ENCODE results near the gene TEAD1.

TEAD1 gene

GRCh38 chr11:12707500-12707880, 33.3 kb downstream of the TEAD1 start:
- no peak for DNase-seq (ENCODE audit: low read depth)

DNA sequence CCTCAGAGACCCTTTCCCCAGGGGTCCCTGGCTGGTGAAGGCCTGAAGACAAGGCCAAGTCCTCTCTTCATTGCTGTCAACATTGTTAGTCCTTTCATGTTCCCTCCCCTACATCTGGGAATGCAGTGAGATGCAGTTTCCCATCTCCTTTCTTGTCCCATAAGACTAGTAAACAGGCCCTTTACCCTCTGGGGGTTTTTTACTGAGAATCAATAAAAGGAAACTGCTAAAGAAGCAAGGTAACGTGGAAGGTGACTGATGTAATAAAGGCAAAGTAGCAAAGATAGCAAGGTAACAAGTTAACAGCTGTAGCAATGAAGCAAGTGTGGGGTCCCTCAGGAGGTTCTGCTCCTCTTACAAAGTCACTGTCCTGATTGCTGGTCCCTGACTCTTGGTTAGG, 37.3 kb downstream of the TEAD1 start:
- no peak for DNase-seq (ENCODE audit: low read depth)

- DNase-seq (ENCODE audit: low read depth), result no peak
These were observed 37.9 kb downstream of the TEAD1 start for GRCh38 chr11:12712132-12712531.

- no peak for DNase-seq (ENCODE audit: low read depth)
These were observed 40.9 kb downstream of the TEAD1 start for GRCh38 chr11:12715131-12715530.

DNA sequence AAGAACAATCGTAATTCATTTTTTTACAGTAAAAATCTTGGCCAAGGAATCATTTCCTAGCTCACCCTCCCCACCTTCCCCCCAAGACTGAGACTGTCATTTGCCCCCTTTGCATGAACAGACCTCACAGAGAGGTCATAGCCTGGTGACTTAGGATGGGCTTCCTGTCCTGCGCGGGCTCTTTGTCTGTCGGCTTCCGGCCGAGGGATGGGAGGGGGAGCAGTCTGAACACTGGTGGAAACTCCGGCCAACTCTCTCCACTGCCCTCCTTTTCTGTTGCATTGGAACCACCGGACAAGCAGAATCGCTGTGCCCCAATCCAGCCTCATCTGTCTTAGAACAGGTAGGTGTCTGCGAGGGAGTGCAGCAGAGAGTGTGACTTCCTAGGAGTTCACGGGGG, 41.7 kb downstream of the TEAD1 start:
- DNase-seq (ENCODE audit: low read depth), result no peak

DNA sequence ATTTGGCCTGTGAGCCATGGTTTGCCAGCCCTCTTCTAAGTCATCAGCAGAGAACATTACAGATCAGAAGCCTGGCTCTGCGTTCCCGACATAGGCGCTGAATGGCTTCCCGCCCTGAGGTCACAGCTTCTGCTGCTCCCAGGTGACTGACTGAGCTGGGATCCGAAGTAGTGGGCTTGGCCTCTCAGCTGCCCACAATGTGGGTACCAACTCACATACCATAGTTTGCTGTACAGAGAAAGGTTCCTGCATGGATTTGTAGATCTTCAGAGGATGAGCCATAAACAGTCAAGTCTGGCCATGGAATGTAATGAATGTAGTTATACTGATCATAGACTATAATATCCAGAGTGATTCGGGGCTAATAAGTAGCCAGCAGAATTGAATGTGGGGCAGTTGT, 42.6 kb downstream of the TEAD1 start:
- no peak for DNase-seq (ENCODE audit: low read depth)

DNA sequence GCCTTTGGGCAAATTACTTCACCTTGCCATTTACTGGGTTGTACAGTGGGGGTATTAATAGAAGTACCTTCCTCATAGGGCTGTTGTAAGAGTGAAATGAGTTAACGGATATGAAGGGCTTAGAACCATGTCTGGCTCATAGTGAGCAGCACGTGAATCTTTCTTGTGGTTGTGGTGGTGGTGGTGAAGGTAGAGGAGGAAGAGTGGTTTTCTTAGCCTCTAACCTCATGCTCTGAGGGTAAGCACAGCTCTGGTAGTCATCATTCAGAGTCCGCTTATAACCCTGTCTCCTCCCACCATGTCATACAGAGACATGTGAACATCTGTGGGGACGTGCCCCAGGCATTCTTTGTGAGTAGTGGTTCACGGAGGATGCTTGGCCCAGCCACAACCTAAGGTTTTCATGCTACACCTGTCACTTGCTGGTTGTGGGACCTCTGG, 43.6 kb downstream of the TEAD1 start:
- no peak for DNase-seq (ENCODE audit: low read depth)

- no peak for DNase-seq (ENCODE audit: low read depth)
These were observed 45.0 kb downstream of the TEAD1 start for GRCh38 chr11:12719221-12719620.

- no peak for DNase-seq (ENCODE audit: low read depth)
These were observed 47.8 kb downstream of the TEAD1 start for GRCh38 chr11:12721816-12722604.

- no peak for DNase-seq (ENCODE audit: low read depth)
These were observed 49.4 kb downstream of the TEAD1 start for GRCh38 chr11:12723421-12724300.

DNA sequence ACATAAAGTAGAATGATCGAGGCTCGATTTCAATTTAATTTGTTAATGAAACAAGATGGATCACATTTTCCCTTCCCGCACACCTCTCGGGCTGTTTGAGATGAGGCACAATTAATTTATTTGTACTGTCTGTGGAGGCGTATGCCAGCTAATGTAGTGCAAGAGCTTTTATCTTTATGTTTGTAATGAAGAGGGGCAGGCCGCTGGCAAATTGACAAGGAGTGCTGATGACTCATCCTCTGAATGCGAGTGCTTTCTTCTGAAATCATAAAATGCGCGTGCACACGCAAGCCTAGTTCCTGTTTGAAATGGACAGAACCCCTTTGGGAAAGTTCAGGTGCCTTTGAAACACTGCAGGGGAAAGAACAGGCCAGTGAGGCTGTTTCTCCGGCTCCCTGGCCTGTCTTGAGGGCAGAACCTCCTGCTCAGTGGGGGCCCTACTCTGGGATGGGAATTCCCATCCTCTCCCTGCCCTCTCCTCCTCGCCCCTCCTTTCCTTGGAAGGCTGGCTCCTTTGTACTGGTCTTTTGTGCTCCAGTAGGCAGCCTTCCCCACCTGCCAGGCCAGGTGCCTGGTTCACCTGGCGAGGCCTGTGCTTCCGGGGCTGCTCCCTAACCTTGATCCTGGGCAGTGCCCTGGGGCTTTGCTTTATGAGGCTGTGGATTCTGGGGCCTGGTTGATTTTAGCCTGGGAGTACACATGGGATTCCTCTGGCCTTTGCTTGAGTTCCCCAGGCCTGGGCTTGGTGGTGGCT, 50.3 kb downstream of the TEAD1 start:
- DNase-seq (ENCODE audit: low read depth), result no peak

GRCh38 chr11:12725055-12725862, 51.0 kb downstream of the TEAD1 start:
- no peak for DNase-seq (ENCODE audit: low read depth)

- no peak for DNase-seq (ENCODE audit: low read depth)
These were observed 51.9 kb downstream of the TEAD1 start for GRCh38 chr11:12725863-12726682.

DNA sequence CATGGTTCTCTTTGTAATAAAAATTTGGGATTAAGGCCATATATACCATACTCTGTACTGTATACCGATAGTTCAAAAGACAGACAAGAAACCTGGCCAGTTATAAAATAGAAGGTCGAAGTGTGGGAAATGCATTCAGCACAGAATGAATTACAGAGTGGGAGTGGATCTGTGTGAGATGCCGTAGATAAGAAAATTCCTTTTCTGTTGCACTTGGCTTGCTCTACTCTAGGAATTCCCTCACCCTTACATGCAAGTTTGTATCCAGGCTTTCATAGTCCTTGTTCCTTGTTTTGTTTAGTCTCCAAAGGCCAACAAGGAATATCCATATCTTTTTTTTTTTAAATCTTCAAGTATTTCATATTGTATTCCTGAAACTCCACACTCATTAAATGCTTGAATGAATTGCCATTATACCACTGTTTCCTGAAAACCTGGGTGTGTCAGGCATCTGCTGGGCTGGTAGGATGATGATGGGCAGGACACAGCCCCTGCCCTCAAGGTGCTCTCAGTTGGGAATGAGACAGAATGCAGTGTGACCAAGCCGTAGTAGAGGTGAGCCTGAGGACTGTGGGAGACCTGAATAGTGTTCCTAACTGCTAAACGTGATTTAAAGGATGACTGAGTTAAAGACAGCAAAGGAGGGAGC, 53.5 kb downstream of the TEAD1 start:
- DNase-seq (ENCODE audit: low read depth), result no peak

DNA sequence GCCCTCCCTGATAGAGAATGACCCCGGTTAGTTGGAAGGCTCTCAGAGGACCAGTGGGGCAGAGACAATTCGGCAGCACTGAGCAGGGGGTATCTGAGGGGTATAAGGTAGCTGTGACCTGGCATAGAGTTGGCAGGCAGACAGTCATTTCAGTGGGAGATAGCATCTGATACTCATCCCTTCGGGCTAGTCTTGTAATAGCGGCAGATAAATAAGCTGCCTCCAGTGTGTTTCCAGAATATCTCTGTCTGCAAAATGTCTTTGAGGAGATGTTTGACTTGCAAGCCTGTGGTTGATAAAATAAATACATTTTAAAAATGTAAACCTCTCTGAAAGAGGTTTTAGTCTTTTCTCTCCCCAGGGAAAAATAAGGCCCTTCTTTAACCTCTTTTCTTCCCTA, 54.2 kb downstream of the TEAD1 start:
- DNase-seq (ENCODE audit: low read depth), result no peak

DNA sequence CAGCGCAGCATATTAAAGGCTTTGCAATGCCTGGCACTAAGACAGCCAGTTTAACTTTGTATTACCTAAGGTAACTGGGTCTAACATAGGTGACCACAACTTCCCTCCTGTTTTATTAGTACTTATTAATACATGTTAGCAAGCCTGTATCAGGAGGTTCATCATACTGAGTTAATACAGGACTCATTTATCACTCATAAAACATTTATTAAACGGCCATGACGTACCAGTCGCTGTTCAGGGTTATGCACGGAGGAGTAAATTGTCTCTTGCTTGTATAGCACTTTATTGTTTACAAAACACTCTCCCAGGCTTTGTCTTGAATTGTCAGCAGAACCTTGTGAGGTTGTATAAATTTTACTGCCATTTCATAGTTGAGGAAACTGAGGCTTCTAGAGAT, 55.7 kb downstream of the TEAD1 start:
- DNase-seq (ENCODE audit: low read depth), result no peak

DNA sequence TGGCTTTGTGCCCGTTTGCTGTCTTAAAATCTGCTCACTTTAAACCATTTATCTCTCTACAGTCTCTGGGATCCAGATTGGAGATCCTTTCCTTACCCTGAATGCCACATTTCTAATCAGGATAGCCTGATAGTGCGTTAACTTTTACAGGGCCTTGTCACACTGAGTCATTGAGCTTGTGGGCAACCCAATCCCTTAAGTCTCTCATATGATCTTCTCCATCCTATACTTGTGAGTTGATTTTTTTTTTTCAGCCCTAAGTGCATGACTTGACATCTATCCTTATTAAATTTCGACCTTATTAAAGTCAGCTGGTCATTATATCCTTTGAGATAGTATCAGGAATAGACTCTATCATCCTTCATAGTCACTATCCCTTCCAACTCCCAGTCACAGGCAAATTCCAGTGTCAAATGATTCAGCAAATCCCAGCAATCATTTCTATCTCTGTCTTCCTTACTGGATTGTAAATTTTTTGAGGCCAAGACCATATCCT, 57.7 kb downstream of the TEAD1 start:
- DNase-seq (ENCODE audit: low read depth), result no peak

GRCh38 chr11:12733091-12733490, 58.9 kb downstream of the TEAD1 start:
- DNase-seq (ENCODE audit: low read depth), result no peak

DNA sequence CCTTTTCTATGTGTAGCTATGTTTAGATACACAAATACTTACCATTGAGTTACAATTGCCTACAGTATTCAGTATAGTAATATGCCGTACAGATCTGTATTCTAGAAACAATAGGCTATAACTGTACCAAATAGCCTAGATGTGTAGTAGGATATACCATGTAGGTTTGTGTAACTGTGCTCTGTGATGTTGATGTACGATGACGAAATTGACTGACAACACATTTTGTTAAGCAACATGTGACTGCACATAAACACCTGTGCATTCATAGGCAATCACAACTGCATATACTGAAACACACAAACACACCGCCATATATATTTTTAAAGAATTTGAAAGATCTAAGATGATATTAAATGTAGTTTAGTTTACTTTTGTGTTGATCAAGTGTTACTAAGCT, 60.4 kb downstream of the TEAD1 start:
- no peak for DNase-seq (ENCODE audit: low read depth)

GRCh38 chr11:12735262-12735661, 61.0 kb downstream of the TEAD1 start:
- DNase-seq (ENCODE audit: low read depth), result no peak
